CD4-positive, alpha-beta T cell treated with Interleukin-4 for 4 hours (primary cell): Measurements from ENCODE around the gene ANKS1B.
"Not testable (repeated sequence)": the region's sequence is repeated elsewhere in the genome, so short reads cannot be mapped to it uniquely, and the experiment has no call there.

Experiments
- DNase-seq: peaks from one replicate; pipeline ENCODE4 v3.0.0-alpha.2; 2020

ANKS1B gene

GRCh38 chr12:99746538-99746937 lies 238.2 kb downstream of the ANKS1B start:
- DNase-seq, result no peak

- DNase-seq, result no peak
These were observed 238.8 kb downstream of the ANKS1B start for GRCh38 chr12:99745895-99746294.

- DNase-seq, result no peak
These were observed 239.6 kb downstream of the ANKS1B start for GRCh38 chr12:99745121-99745520.

- no peak for DNase-seq
These were observed 247.9 kb downstream of the ANKS1B start for GRCh38 chr12:99736760-99737269.

GRCh38 chr12:99732131-99732530 lies 252.6 kb downstream of the ANKS1B start:
- no peak for DNase-seq

- DNase-seq, result no peak
These were observed 261.8 kb downstream of the ANKS1B start for GRCh38 chr12:99722690-99723486.

- no peak for DNase-seq
These were observed 262.9 kb downstream of the ANKS1B start for GRCh38 chr12:99721715-99722275.

GRCh38 chr12:99720083-99720465 lies 264.7 kb downstream of the ANKS1B start:
- DNase-seq, result not testable (repeated sequence)

- not testable (repeated sequence) for DNase-seq
These were observed 265.2 kb downstream of the ANKS1B start for GRCh38 chr12:99719411-99720082.

GRCh38 chr12:99715841-99716510 lies 268.8 kb downstream of the ANKS1B start:
- DNase-seq, result not testable (repeated sequence)

GRCh38 chr12:99714921-99715320 lies 269.8 kb downstream of the ANKS1B start:
- not testable (repeated sequence) for DNase-seq

- DNase-seq, result no peak
These were observed 270.7 kb downstream of the ANKS1B start for GRCh38 chr12:99713946-99714520.

GRCh38 chr12:99712281-99712680 lies 272.5 kb downstream of the ANKS1B start:
- DNase-seq, result no peak

- DNase-seq, result no peak
These were observed 273.5 kb downstream of the ANKS1B start for GRCh38 chr12:99711246-99711645.

- DNase-seq, result no peak
These were observed 275.1 kb downstream of the ANKS1B start for GRCh38 chr12:99709619-99710018.

GRCh38 chr12:99709116-99709515 lies 275.6 kb downstream of the ANKS1B start:
- no peak for DNase-seq

- DNase-seq, result no peak
These were observed 276.9 kb downstream of the ANKS1B start for GRCh38 chr12:99707883-99708282.

- no peak for DNase-seq
These were observed 277.8 kb downstream of the ANKS1B start for GRCh38 chr12:99706736-99707473.

GRCh38 chr12:99704458-99704857 lies 280.3 kb downstream of the ANKS1B start:
- DNase-seq, result no peak

GRCh38 chr12:99704036-99704435 lies 280.7 kb downstream of the ANKS1B start:
- no peak for DNase-seq

- DNase-seq, result no peak
These were observed 284.7 kb downstream of the ANKS1B start for GRCh38 chr12:99700032-99700431.

- DNase-seq, result no peak
These were observed 289.7 kb downstream of the ANKS1B start for GRCh38 chr12:99695050-99695449.
